ENCODE results near the gene ROCK2. TPM values are rescaled to one million over a fixed set of nuclear protein-coding genes. Genes with fewer than 3 reads are reported as not detected.
"Not testable (repeated sequence)": the region's sequence is repeated elsewhere in the genome, so short reads cannot be mapped to it uniquely, and the experiment has no call there.

ROCK2 gene
- polyA plus RNA-seq, 1 of the 3 experiments (the other 2 are of a cell fraction) = 4.2 TPM

GRCh38 chr2:11166476-11166875, 178.0 kb downstream of the ROCK2 start:
- Histone ChIP-seq H2AFZ (ENCODE audit: low read depth) (no peak overlapping the region), H3K9me2 (no peaks in the 10 kb centered on the region), H3K27ac (ENCODE audit: low read depth in 2 of 2, low read length in 1 of 2) (no peak overlapping the region), H3K36me3 (replicated peaks in 1 of 2; ENCODE audit: control insufficient read depth in 1 of 2, insufficient read depth in 2 of 2, low read length in 1 of 2) (peaks cover 0 to 7% of the 10 kb centered on the region in 2 experiments), H3K9me3 (no peaks in the 10 kb centered on the region), H3K79me2 (ENCODE audit: insufficient read depth) (no peaks in the 10 kb centered on the region), H3K9ac (no peak overlapping the region), H3K4me3 (ENCODE audit: low read depth in 2 of 2, low read length in 1 of 2) (no peak overlapping the region), H4K20me1 (ENCODE audit: insufficient read depth) (no peaks in the 10 kb centered on the region), H3K27me3 (ENCODE audit: insufficient read depth) (no peaks in the 10 kb centered on the region), H3K4me2 (no peak overlapping the region), H3F3A (replicated peaks; ENCODE audit: insufficient read depth) (no peaks in the 10 kb centered on the region), H3K4me1 (ENCODE audit: control insufficient read depth in 1 of 2, insufficient read depth in 2 of 2, low read depth in 1 of 2, low read length in 1 of 2) (peaks cover 0 to 14% of the 10 kb centered on the region in 2 experiments; a peak in 1 of 4 replicates)
- no peak for DNase-seq
- ChIA-PET POLR2A (no interaction called here), CTCF (interaction anchor here (0.6 to 1.5 kb wide), 2 partner anchors 25 to 656 kb away, joined by 3 to 5 read pairs; no protein-coding TSS in a partner anchor)
- TF ChIP-seq EZH2phosphoT487 (IDR thresholded peaks at IDR 0.05; ENCODE audit: borderline replicate concordance, low read depth) (no peak), USF1 (IDR thresholded peaks at IDR 0.05; ENCODE audit: borderline replicate concordance, low read depth) (no peak), SMC3 (IDR thresholded peaks at IDR 0.05; ENCODE audit: low read depth, low read length) (no peak), RCOR1 (IDR thresholded peaks at IDR 0.05; ENCODE audit: low read length) (no peak), FOSL2 (IDR thresholded peaks at IDR 0.05; ENCODE audit: borderline replicate concordance, low read depth) (no peak), GABPA (IDR thresholded peaks at IDR 0.05; ENCODE audit: low read depth) (no peak), CTCF (IDR thresholded peaks at IDR 0.05) (no peak), POLR2AphosphoS5 (IDR thresholded peaks at IDR 0.05; ENCODE audit: low read depth, low read length) (no peak), RAD21 (IDR thresholded peaks at IDR 0.05; ENCODE audit: low read length) (no peak), NFIC (IDR thresholded peaks at IDR 0.05; ENCODE audit: borderline replicate concordance) (no peak), FOXM1 (IDR thresholded peaks at IDR 0.05; ENCODE audit: low read depth) (no peak), MEF2A (IDR thresholded peaks at IDR 0.05; ENCODE audit: borderline replicate concordance, low read depth) (no peak), FOXJ3 (CRISPR knock-in tag; IDR thresholded peaks at IDR 0.05) (no peak), NRF1 (IDR thresholded peaks at IDR 0.05; ENCODE audit: low read depth, low read length) (no peak), RFX5 (IDR thresholded peaks at IDR 0.05; ENCODE audit: low read length) (no peak), MAX (IDR thresholded peaks at IDR 0.05; ENCODE audit: low read depth) (no peak), CHD2 (IDR thresholded peaks at IDR 0.05; ENCODE audit: low read length, partially characterized antibody) (no peak)
- TF ChIP-seq, protein P1, sequence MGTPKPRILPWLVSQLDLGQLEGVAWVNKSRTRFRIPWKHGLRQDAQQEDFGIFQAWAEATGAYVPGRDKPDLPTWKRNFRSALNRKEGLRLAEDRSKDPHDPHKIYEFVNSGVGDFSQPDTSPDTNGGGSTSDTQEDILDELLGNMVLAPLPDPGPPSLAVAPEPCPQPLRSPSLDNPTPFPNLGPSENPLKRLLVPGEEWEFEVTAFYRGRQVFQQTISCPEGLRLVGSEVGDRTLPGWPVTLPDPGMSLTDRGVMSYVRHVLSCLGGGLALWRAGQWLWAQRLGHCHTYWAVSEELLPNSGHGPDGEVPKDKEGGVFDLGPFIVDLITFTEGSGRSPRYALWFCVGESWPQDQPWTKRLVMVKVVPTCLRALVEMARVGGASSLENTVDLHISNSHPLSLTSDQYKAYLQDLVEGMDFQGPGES (IDR thresholded peaks at IDR 0.05; ENCODE audit: low read depth, low read length) = no peak
- TF ChIP-seq, protein P2, sequence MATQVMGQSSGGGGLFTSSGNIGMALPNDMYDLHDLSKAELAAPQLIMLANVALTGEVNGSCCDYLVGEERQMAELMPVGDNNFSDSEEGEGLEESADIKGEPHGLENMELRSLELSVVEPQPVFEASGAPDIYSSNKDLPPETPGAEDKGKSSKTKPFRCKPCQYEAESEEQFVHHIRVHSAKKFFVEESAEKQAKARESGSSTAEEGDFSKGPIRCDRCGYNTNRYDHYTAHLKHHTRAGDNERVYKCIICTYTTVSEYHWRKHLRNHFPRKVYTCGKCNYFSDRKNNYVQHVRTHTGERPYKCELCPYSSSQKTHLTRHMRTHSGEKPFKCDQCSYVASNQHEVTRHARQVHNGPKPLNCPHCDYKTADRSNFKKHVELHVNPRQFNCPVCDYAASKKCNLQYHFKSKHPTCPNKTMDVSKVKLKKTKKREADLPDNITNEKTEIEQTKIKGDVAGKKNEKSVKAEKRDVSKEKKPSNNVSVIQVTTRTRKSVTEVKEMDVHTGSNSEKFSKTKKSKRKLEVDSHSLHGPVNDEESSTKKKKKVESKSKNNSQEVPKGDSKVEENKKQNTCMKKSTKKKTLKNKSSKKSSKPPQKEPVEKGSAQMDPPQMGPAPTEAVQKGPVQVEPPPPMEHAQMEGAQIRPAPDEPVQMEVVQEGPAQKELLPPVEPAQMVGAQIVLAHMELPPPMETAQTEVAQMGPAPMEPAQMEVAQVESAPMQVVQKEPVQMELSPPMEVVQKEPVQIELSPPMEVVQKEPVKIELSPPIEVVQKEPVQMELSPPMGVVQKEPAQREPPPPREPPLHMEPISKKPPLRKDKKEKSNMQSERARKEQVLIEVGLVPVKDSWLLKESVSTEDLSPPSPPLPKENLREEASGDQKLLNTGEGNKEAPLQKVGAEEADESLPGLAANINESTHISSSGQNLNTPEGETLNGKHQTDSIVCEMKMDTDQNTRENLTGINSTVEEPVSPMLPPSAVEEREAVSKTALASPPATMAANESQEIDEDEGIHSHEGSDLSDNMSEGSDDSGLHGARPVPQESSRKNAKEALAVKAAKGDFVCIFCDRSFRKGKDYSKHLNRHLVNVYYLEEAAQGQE (IDR thresholded peaks at IDR 0.05; ENCODE audit: low read depth, low read length) = no peak
- TF ChIP-seq, protein P3, sequence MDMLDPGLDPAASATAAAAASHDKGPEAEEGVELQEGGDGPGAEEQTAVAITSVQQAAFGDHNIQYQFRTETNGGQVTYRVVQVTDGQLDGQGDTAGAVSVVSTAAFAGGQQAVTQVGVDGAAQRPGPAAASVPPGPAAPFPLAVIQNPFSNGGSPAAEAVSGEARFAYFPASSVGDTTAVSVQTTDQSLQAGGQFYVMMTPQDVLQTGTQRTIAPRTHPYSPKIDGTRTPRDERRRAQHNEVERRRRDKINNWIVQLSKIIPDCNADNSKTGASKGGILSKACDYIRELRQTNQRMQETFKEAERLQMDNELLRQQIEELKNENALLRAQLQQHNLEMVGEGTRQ (IDR thresholded peaks at IDR 0.05; ENCODE audit: borderline replicate concordance, low read depth, low read length) = no peak
- WGBS (ENCODE audit: low lambda C conversion rate) = 92% methylated on average over 10 of the region's 10 CpGs

- H3K4me2 ChIP-seq; H3K27ac ChIP-seq (ENCODE audit: low read depth in 2 of 2, low read length in 1 of 2); H2AFZ ChIP-seq (ENCODE audit: low read depth); H3K79me2 ChIP-seq (ENCODE audit: insufficient read depth); H3K36me3 ChIP-seq (replicated peaks in 1 of 2; ENCODE audit: control insufficient read depth in 1 of 2, insufficient read depth in 2 of 2, low read length in 1 of 2); H3K4me3 ChIP-seq (ENCODE audit: low read depth in 2 of 2, low read length in 1 of 2); H3K9me3 ChIP-seq; POLR2A ChIA-PET; H4K20me1 ChIP-seq (ENCODE audit: insufficient read depth); H3K9me2 ChIP-seq; DNase-seq; H3K27me3 ChIP-seq (ENCODE audit: insufficient read depth); CTCF ChIA-PET; H3F3A ChIP-seq (replicated peaks; ENCODE audit: insufficient read depth); H3K9ac ChIP-seq: not testable (repeated sequence)
- H3K4me1 ChIP-seq (ENCODE audit: control insufficient read depth in 1 of 2, insufficient read depth in 2 of 2, low read depth in 1 of 2, low read length in 1 of 2) = peaks cover 0 to 14% of the 10 kb centered on the region in 2 experiments; a peak in 1 of 4 replicates
- WGBS (ENCODE audit: low lambda C conversion rate) = 95% methylated on average over 18 of the region's 28 CpGs
Measured at GRCh38 chr2:11165046-11165445, 179.4 kb downstream of the ROCK2 start.

Data from SK-N-SH (cell line).